ENCODE data around the gene ST3GAL4. TPM values are rescaled to one million over a fixed set of nuclear protein-coding genes. Genes with fewer than 3 reads are reported as not detected.

ST3GAL4 gene
- polyA plus RNA-seq, 10 donors, result 22.7 to 35.4 (median 26.7) TPM

GRCh38 chr11:126328938-126329643 lies 26.4 kb upstream of the ST3GAL4 start:
- no peak for DNase-seq

- DNase-seq, result no peak
These were observed 25.8 kb upstream of the ST3GAL4 start for GRCh38 chr11:126329644-126330211.

- DNase-seq, result no peak
These were observed 24.2 kb upstream of the ST3GAL4 start for GRCh38 chr11:126331286-126331685.

- peak in 2 of 3 donors; percentile 65 to 75 for DNase-seq
These were observed 23.2 kb upstream of the ST3GAL4 start for GRCh38 chr11:126332221-126332711.

- DNase-seq, result no peak
These were observed 22.3 kb upstream of the ST3GAL4 start for GRCh38 chr11:126333142-126333541.

- no peak for DNase-seq
These were observed 20.6 kb upstream of the ST3GAL4 start for GRCh38 chr11:126334659-126335462.

GRCh38 chr11:126335463-126335760 lies 20.1 kb upstream of the ST3GAL4 start:
- DNase-seq, result no peak

- no peak for DNase-seq
These were observed 19.3 kb upstream of the ST3GAL4 start for GRCh38 chr11:126336138-126336541.

- DNase-seq, result no peak
These were observed 18.8 kb upstream of the ST3GAL4 start for GRCh38 chr11:126336671-126337101.

GRCh38 chr11:126337126-126337473 lies 18.4 kb upstream of the ST3GAL4 start:
- DNase-seq, result no peak

GRCh38 chr11:126337474-126338241 lies 17.8 kb upstream of the ST3GAL4 start:
- DNase-seq, result no peak

- no peak for DNase-seq
These were observed 17.0 kb upstream of the ST3GAL4 start for GRCh38 chr11:126338346-126339055.

- no peak for DNase-seq
These were observed 16.2 kb upstream of the ST3GAL4 start for GRCh38 chr11:126339073-126339862.

GRCh38 chr11:126339863-126340434 lies 15.5 kb upstream of the ST3GAL4 start:
- peak in 2 of 3 donors; percentile 87 to 88 for DNase-seq

GRCh38 chr11:126340960-126341606 lies 14.4 kb upstream of the ST3GAL4 start:
- no peak for DNase-seq

GRCh38 chr11:126341760-126342161 lies 13.7 kb upstream of the ST3GAL4 start:
- DNase-seq, result peak in 1 of 3 donors; percentile 86

GRCh38 chr11:126343051-126343450 lies 12.4 kb upstream of the ST3GAL4 start:
- no peak for DNase-seq

GRCh38 chr11:126344141-126345080 lies 11.1 kb upstream of the ST3GAL4 start:
- DNase-seq, result no peak

All from muscle of back (tissue), 11 donors.